ENCODE measurements around the gene SH3GLB1. TPM values are rescaled to one million over a fixed set of nuclear protein-coding genes. Genes with fewer than 3 reads are reported as not detected.

The SH3GLB1 gene
- total RNA-seq, 1 experiment from 2014 or later, result 45.9 TPM

DNA sequence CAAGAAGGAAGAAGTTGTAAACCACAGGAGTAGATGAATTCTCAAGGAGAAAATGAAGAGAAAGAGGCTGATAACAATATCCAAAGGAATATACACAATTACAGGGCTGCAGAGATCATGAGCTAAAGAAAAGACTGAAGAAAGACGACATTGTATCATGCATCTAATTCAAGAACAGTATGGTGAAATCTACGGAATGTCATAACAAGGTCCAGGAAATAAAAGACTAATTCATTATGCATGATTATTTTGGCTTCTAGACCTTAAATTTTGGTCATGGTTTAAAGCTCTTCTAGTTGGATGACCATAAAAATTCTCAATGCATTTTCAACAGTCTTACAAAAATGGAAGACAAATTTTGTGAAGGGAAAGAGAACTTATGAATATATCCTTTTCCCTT lies 71.7 kb downstream of the SH3GLB1 start:
- no peak overlapping the region for H3K27ac ChIP-seq (ENCODE audit: low read depth, low read length, poor library complexity, severe bottlenecking)
- no peaks in the 10 kb centered on the region for H3K27me3 ChIP-seq (replicated peaks; ENCODE audit: insufficient read depth, low read depth, low read length, poor library complexity)
- no peak for DNase-seq (ENCODE audit: low spot score)
- BruUV-seq (replicated peaks), result no TSS peak
- no peak for TF ChIP-seq EZH2 (IDR thresholded peaks at IDR 0.05; ENCODE audit: borderline replicate concordance, low read depth, low read length, poor library complexity, severe bottlenecking)
- TF ChIP-seq, protein P1, sequence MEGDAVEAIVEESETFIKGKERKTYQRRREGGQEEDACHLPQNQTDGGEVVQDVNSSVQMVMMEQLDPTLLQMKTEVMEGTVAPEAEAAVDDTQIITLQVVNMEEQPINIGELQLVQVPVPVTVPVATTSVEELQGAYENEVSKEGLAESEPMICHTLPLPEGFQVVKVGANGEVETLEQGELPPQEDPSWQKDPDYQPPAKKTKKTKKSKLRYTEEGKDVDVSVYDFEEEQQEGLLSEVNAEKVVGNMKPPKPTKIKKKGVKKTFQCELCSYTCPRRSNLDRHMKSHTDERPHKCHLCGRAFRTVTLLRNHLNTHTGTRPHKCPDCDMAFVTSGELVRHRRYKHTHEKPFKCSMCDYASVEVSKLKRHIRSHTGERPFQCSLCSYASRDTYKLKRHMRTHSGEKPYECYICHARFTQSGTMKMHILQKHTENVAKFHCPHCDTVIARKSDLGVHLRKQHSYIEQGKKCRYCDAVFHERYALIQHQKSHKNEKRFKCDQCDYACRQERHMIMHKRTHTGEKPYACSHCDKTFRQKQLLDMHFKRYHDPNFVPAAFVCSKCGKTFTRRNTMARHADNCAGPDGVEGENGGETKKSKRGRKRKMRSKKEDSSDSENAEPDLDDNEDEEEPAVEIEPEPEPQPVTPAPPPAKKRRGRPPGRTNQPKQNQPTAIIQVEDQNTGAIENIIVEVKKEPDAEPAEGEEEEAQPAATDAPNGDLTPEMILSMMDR (conservative IDR thresholded peaks at IDR 0.05; ENCODE audit: low read depth, low read length), result no peak
- H3K9me3 ChIP-seq (ENCODE audit: low read depth, low read length, poor library complexity, severe bottlenecking), result no peaks in the 10 kb centered on the region
- no peak overlapping the region for H3K4me3 ChIP-seq (ENCODE audit: low read depth, low read length, poor library complexity, severe bottlenecking)
- H3K4me1 ChIP-seq (ENCODE audit: insufficient read depth, low read length, poor library complexity, severe bottlenecking), result peaks cover 30% of the 10 kb centered on the region
- H3K36me3 ChIP-seq (ENCODE audit: insufficient read depth, low read length, poor library complexity, severe bottlenecking), result no peaks in the 10 kb centered on the region
- ChIA-PET POLR2A (ENCODE audit: low non-redundant PET) (no interaction called here), CTCF (no interaction called here)
- intact Hi-C loops (cut with micrococcal nuclease; ENCODE audit: unreplicated experiment), result loop anchor here (5.0 kb wide), 1 partner anchor 191 kb away; no protein-coding TSS in a partner anchor

DNA sequence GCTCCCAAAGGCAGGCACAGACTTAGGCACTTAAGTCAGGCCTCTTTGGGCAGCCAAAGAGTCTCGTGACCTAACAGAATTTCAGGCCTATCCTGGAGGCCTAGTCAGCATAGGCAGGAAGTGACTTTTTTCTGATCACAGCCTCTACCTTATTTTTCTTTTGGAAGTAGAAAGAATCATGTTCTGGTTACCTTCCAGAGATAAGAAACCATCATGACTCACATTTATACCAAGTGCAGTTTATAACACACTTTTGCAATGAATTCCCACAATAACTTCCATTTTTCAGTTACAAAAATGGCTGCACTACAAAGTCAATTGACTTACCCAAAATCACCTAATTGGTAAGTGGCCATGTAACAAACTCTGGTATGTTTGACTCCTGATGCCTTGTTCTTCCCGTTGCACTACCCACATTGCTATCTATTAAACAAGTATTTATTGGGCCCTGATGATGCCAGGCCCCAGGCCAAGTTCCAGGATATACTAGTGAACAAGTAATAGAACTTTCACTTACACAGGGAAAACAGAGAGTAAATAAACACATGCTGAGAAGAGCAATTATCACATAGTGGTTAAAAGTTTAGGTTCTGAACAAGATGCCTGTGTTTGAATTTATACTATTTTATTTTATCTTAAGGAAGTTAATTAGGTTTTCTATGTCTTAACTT lies 74.3 kb downstream of the SH3GLB1 start:
- ChIA-PET CTCF (no interaction called here), POLR2A (ENCODE audit: low non-redundant PET) (no interaction called here)
- TF ChIP-seq, protein P1 (conservative IDR thresholded peaks at IDR 0.05; ENCODE audit: low read depth, low read length), result no peak
- Histone ChIP-seq H3K27me3 (replicated peaks; ENCODE audit: insufficient read depth, low read depth, low read length, poor library complexity) (no peaks in the 10 kb centered on the region), H3K9me3 (ENCODE audit: low read depth, low read length, poor library complexity, severe bottlenecking) (no peaks in the 10 kb centered on the region), H3K4me1 (ENCODE audit: insufficient read depth, low read length, poor library complexity, severe bottlenecking) (peaks cover 22% of the 10 kb centered on the region), H3K27ac (ENCODE audit: low read depth, low read length, poor library complexity, severe bottlenecking) (no peak overlapping the region), H3K36me3 (ENCODE audit: insufficient read depth, low read length, poor library complexity, severe bottlenecking) (no peaks in the 10 kb centered on the region), H3K4me3 (ENCODE audit: low read depth, low read length, poor library complexity, severe bottlenecking) (no peak overlapping the region)
- intact Hi-C loops (cut with micrococcal nuclease; ENCODE audit: unreplicated experiment), result loop anchor here (5.0 kb wide), 1 partner anchor 189 kb away; no protein-coding TSS in a partner anchor
- DNase-seq (ENCODE audit: low spot score), result no peak
- no TSS peak for BruUV-seq (replicated peaks)

DNA sequence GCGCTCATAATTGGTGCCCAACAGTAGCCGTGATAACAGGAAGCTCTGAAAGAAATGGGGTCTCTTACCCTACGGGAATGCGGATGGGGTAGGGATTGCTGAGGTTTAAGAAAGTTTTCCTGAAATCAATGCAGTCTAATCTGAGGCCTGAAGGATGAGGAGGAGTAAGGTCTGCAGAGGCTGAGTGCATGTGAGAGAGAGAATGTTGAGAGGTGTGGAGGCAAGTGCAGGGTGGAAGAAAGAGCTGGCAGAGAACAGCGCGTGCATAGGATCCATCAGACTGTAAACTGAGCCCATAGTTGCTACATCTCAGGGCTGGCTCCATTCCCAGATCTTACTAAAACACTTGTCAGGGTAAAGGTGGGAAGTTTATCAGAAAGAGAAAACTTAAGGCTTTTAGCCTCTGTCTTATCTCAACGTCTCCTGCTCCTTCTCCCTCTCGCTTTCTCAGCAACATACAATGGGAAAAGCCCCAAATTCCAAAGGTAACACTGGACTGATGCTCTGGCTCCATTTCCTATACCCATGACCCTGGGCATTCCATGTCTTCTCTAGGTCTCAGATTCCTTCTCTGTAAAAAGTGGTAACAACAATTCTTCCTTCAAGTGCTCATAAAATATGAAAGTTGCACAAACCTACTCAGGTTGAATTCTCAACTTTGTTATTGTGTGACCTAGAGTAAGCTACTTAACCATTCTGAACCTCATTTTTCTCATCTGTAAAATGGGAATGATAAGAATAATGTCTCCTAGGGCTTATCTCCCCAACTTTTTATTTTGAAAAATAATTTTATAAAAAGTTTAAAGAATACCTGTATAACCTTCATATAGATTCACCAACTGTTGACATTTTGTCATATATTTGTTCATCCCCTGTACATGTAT lies 75.2 kb downstream of the SH3GLB1 start:
- DNase-seq (ENCODE audit: low spot score), result no peak
- POLR2A ChIA-PET (ENCODE audit: low non-redundant PET), result no interaction called here
- H3K4me3 ChIP-seq (ENCODE audit: low read depth, low read length, poor library complexity, severe bottlenecking), result no peak overlapping the region
- H3K27ac ChIP-seq (ENCODE audit: low read depth, low read length, poor library complexity, severe bottlenecking), result no peak overlapping the region
- TF ChIP-seq, protein P1 (conservative IDR thresholded peaks at IDR 0.05; ENCODE audit: low read depth, low read length), result no peak
- intact Hi-C loops (cut with micrococcal nuclease; ENCODE audit: unreplicated experiment), result loop anchor here (5.0 kb wide), 1 partner anchor 188 kb away; no protein-coding TSS in a partner anchor
- H3K4me1 ChIP-seq (ENCODE audit: insufficient read depth, low read length, poor library complexity, severe bottlenecking), result peaks cover 17% of the 10 kb centered on the region
- no peaks in the 10 kb centered on the region for H3K36me3 ChIP-seq (ENCODE audit: insufficient read depth, low read length, poor library complexity, severe bottlenecking)
- no TSS peak for BruUV-seq (replicated peaks)
- H3K27me3 ChIP-seq (replicated peaks; ENCODE audit: insufficient read depth, low read depth, low read length, poor library complexity), result no peaks in the 10 kb centered on the region
- H3K9me3 ChIP-seq (ENCODE audit: low read depth, low read length, poor library complexity, severe bottlenecking), result no peaks in the 10 kb centered on the region
- CTCF ChIA-PET, result interaction anchor here (0.6 to 1.8 kb wide), 3 partner anchors 54 to 196 kb away, joined by 4 to 7 read pairs (median 6); no protein-coding TSS in a partner anchor
